SK-N-SH (cell line): ENCODE measurements around the gene TIMM22. TPM values are rescaled to one million over a fixed set of nuclear protein-coding genes. Genes with fewer than 3 reads are reported as not detected.

Source experiments
- CTCF ChIA-PET: fragments of 300-600, 350-600 bp; formaldehyde crosslinking; extraction: SDS; loops from one replicate; lab custom pipeline; 2021; lab: Yijun Ruan, JAX
- POLR2A ChIA-PET: fragments of 350-600 bp; sonication (Branson Sonifier 250); formaldehyde crosslinking; extraction: SDS; loops from one replicate; lab custom pipeline; 2020; ENCODE audit warnings: antibody characterized with exemption, inconsistent platforms; lab: Yijun Ruan, JAX
- DNase-seq: peaks from one replicate; pipeline ENCODE4 v3.0.0; 2012
- H2AFZ ChIP-seq: fragments of 200-600 bp; sonication (generic); 2 replicates; pipeline ENCODE4 v1.8.1; 2016; ENCODE audit warnings: antibody characterized with exemption, mild to moderate bottlenecking, low read depth
- H3F3A ChIP-seq: fragments of 200-600 bp; sonication (generic); replicated peaks from 2 replicates; pipeline ENCODE3; 2016; ENCODE audit warnings: antibody characterized with exemption, mild to moderate bottlenecking; ENCODE audit not compliant: insufficient read depth
- H3K27ac ChIP-seq, 2 experiments: fragments of 200-500 bp in 1 of 2; fragments of 200-600 bp in 1 of 2; sonication (Bioruptor generic) in 1 of 2; sonication (generic), shearing (Covaris generic) in 1 of 2; 2 replicates each; pipeline versions ENCODE4 v1.5.1 to v1.6.1; 2014 to 2016; ENCODE audit warnings: low read depth in 2 of 2, inconsistent platforms in 1 of 2, low read length in 1 of 2, mild to moderate bottlenecking in 1 of 2, mixed read lengths in 1 of 2
- H3K27me3 ChIP-seq: fragments of 200-600 bp; sonication (generic), shearing (Covaris generic); 2 replicates; pipeline ENCODE4 v1.6.1; 2016; ENCODE audit warnings: mixed run types; ENCODE audit not compliant: insufficient read depth
- H3K36me3 ChIP-seq, 2 experiments: fragments of 200-500 bp in 1 of 2; fragments of 200-600 bp in 1 of 2; sonication (Bioruptor generic) in 1 of 2; sonication (generic) in 1 of 2; replicated peaks in 1 of 2; 2 replicates each; pipeline versions ENCODE3 to v1.5.1; 2014 to 2016; ENCODE audit warnings: low read length in 1 of 2, mild to moderate bottlenecking in 1 of 2; ENCODE audit not compliant: insufficient read depth in 2 of 2, control insufficient read depth in 1 of 2
- H3K4me1 ChIP-seq, 2 experiments: fragments of 200-500 bp in 1 of 2; fragments of 200-600 bp in 1 of 2; sonication (Bioruptor generic) in 1 of 2; sonication (generic), shearing (Covaris generic) in 1 of 2; 2 replicates each; pipeline versions ENCODE4 v1.5.1 to v1.6.1; 2014 to 2016; ENCODE audit warnings: low read depth in 1 of 2, low read length in 1 of 2, mixed run types in 1 of 2; ENCODE audit not compliant: insufficient read depth in 2 of 2, control insufficient read depth in 1 of 2
- H3K4me2 ChIP-seq: fragments of 200-600 bp; sonication (generic), shearing (Covaris generic); 2 replicates; pipeline ENCODE4 v1.6.1; 2017; ENCODE audit warnings: mixed run types
- H3K4me3 ChIP-seq, 2 experiments: fragments of 200-500 bp in 1 of 2; fragments of 200-600 bp in 1 of 2; sonication (Bioruptor generic) in 1 of 2; sonication (generic), shearing (Covaris generic) in 1 of 2; 2 replicates each; pipeline versions ENCODE4 v1.5.1 to v1.8.1; 2014 to 2016; ENCODE audit warnings: low read depth in 2 of 2, inconsistent platforms in 1 of 2, low read length in 1 of 2, mild to moderate bottlenecking in 1 of 2, mixed read lengths in 1 of 2, moderate library complexity in 1 of 2
- H3K79me2 ChIP-seq: fragments of 200-600 bp; sonication (generic); 2 replicates; pipeline ENCODE4 v1.8.1; 2017; ENCODE audit warnings: mild to moderate bottlenecking; ENCODE audit not compliant: insufficient read depth
- H3K9ac ChIP-seq: fragments of 200-600 bp; sonication (generic); 2 replicates; pipeline ENCODE4 v1.6.1; 2017; ENCODE audit warnings: mixed run types
- H3K9me2 ChIP-seq: fragments of 200-600 bp; sonication (generic); 2 replicates; pipeline ENCODE4 v1.6.1; 2017; ENCODE audit warnings: mixed run types
- H3K9me3 ChIP-seq: fragments of 200-600 bp; sonication (generic); 2 replicates; pipeline ENCODE4 v1.6.1; 2017; ENCODE audit warnings: mixed run types, mild to moderate bottlenecking, moderate library complexity
- H4K20me1 ChIP-seq: fragments of 200-600 bp; sonication (generic); 2 replicates; pipeline ENCODE4 v1.6.1; 2017; ENCODE audit warnings: mild to moderate bottlenecking, mixed run types; ENCODE audit not compliant: insufficient read depth
- EP300 ChIP-seq, 2 experiments: IDR thresholded peaks; 2 replicates each; pipeline versions ENCODE4 v1.4.0 to v1.6.1; 2012; ENCODE audit warnings: borderline replicate concordance in 1 of 2, low read depth in 1 of 2, low read length in 1 of 2
- FOSL2 ChIP-seq: IDR thresholded peaks from 2 replicates; pipeline ENCODE4 v1.4.0; 2012; ENCODE audit warnings: low read depth, mild to moderate bottlenecking, moderate library complexity, borderline replicate concordance
- FOXM1 ChIP-seq: IDR thresholded peaks from 2 replicates; pipeline ENCODE4 v1.4.0; 2012; ENCODE audit warnings: low read depth, mild to moderate bottlenecking
- GABPA ChIP-seq: IDR thresholded peaks from 2 replicates; pipeline ENCODE4 v1.4.0; 2012; ENCODE audit warnings: low read depth, mild to moderate bottlenecking
- JUND ChIP-seq: IDR thresholded peaks from 2 replicates; pipeline ENCODE4 v1.4.0; 2012
- MEF2A ChIP-seq: IDR thresholded peaks from 2 replicates; pipeline ENCODE4 v1.4.0; 2012; ENCODE audit warnings: low read depth, borderline replicate concordance
- RAD21 ChIP-seq: IDR thresholded peaks from 2 replicates; pipeline ENCODE4 v1.6.1; 2012; ENCODE audit warnings: mild to moderate bottlenecking, low read length
- RFX5 ChIP-seq: IDR thresholded peaks from 2 replicates; pipeline ENCODE4 v1.6.1; 2012; ENCODE audit warnings: mild to moderate bottlenecking, improper control_type of control experiment, low read length
- USF2 ChIP-seq: fragments of 150-350 bp; IDR thresholded peaks from 2 replicates; pipeline ENCODE4 v1.6.1; 2017; ENCODE audit warnings: antibody characterized with exemption, low read length, low read depth, borderline replicate concordance
- WGBS: methylation state at CpG from one replicate; pipeline ENCODE4 v1.1.6; 2017; ENCODE audit warnings: low lambda C conversion rate; 5-methylcytosine and 5-hydroxymethylcytosine counted together
- polyA plus RNA-seq, 3 experiments: library from polyadenylated mRNA; depleted of rRNA; stranded (reverse); fragments of >200 nt; gene quantifications; 2 replicates each; pipeline ENCODE4 v1.2.3, GENCODE V29; 2012
- TF ChIP-seq, protein P1 (sequence below): IDR thresholded peaks from 2 replicates; pipeline ENCODE4 v1.6.1; 2012; ENCODE audit warnings: mild to moderate bottlenecking, low read depth, low read length, moderate library complexity
- TF ChIP-seq, protein P2 (sequence below): IDR thresholded peaks from 2 replicates; pipeline ENCODE4; 2012
- TF ChIP-seq, protein P3 (sequence below): fragments of 200-600 bp; sonication (generic); IDR thresholded peaks from 2 replicates; pipeline ENCODE4 v1.6.1; 2017; ENCODE audit warnings: antibody characterized with exemption, mild to moderate bottlenecking, moderate library complexity

The TIMM22 gene
- polyA plus RNA-seq, 1 of the 3 experiments (the other 2 are of a cell fraction), result 9.9 TPM

DNA sequence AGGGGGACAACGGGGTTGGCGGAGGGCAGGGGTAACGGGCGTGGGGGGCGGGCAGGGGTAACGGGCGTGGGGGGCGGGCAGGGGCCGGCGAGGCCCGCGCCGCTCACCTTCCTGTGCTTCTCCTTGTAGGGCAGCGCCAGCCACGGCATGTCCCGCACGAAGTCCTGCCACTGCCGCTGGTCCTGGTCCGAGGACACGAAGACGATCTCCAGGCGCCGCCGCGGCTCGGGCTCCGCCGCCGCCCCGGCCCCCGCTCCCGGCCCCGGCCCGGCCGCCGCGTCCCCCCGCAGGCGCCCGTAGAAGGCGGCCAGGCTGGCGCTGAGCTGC is 17.8 kb upstream of the TIMM22 start:
- Histone ChIP-seq H3K9ac (no peak overlapping the region), H3K27me3 (peaks cover 26% of the 10 kb centered on the region), H4K20me1 (peaks cover 22% of the 10 kb centered on the region)
- POLR2A ChIA-PET, result interaction anchor here (0.6 to 1.3 kb wide), 4 partner anchors 28 to 197 kb away, joined by 3 to 4 read pairs (median 4); partner anchors contain the start of gene GLOD4
- TF ChIP-seq EP300 (IDR thresholded peaks at IDR 0.05; ENCODE audit: borderline replicate concordance in 1 of 2, low read depth in 1 of 2, low read length in 1 of 2) (no peak), GABPA (no peak), FOSL2 (no peak), MEF2A (no peak), FOXM1 (no peak), RAD21 (no peak), USF2 (no peak), RFX5 (no peak), JUND (no peak)
- TF ChIP-seq, protein P1, sequence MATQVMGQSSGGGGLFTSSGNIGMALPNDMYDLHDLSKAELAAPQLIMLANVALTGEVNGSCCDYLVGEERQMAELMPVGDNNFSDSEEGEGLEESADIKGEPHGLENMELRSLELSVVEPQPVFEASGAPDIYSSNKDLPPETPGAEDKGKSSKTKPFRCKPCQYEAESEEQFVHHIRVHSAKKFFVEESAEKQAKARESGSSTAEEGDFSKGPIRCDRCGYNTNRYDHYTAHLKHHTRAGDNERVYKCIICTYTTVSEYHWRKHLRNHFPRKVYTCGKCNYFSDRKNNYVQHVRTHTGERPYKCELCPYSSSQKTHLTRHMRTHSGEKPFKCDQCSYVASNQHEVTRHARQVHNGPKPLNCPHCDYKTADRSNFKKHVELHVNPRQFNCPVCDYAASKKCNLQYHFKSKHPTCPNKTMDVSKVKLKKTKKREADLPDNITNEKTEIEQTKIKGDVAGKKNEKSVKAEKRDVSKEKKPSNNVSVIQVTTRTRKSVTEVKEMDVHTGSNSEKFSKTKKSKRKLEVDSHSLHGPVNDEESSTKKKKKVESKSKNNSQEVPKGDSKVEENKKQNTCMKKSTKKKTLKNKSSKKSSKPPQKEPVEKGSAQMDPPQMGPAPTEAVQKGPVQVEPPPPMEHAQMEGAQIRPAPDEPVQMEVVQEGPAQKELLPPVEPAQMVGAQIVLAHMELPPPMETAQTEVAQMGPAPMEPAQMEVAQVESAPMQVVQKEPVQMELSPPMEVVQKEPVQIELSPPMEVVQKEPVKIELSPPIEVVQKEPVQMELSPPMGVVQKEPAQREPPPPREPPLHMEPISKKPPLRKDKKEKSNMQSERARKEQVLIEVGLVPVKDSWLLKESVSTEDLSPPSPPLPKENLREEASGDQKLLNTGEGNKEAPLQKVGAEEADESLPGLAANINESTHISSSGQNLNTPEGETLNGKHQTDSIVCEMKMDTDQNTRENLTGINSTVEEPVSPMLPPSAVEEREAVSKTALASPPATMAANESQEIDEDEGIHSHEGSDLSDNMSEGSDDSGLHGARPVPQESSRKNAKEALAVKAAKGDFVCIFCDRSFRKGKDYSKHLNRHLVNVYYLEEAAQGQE, result no peak
- TF ChIP-seq, protein P2, sequence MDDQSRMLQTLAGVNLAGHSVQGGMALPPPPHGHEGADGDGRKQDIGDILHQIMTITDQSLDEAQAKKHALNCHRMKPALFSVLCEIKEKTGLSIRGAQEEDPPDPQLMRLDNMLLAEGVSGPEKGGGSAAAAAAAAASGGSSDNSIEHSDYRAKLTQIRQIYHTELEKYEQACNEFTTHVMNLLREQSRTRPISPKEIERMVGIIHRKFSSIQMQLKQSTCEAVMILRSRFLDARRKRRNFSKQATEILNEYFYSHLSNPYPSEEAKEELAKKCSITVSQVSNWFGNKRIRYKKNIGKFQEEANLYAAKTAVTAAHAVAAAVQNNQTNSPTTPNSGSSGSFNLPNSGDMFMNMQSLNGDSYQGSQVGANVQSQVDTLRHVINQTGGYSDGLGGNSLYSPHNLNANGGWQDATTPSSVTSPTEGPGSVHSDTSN, result no peak
- TF ChIP-seq, protein P3, sequence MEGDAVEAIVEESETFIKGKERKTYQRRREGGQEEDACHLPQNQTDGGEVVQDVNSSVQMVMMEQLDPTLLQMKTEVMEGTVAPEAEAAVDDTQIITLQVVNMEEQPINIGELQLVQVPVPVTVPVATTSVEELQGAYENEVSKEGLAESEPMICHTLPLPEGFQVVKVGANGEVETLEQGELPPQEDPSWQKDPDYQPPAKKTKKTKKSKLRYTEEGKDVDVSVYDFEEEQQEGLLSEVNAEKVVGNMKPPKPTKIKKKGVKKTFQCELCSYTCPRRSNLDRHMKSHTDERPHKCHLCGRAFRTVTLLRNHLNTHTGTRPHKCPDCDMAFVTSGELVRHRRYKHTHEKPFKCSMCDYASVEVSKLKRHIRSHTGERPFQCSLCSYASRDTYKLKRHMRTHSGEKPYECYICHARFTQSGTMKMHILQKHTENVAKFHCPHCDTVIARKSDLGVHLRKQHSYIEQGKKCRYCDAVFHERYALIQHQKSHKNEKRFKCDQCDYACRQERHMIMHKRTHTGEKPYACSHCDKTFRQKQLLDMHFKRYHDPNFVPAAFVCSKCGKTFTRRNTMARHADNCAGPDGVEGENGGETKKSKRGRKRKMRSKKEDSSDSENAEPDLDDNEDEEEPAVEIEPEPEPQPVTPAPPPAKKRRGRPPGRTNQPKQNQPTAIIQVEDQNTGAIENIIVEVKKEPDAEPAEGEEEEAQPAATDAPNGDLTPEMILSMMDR, result no peak
- TF ChIP-seq, all 33 proteins: peak for 0
- WGBS, result 4% methylated on average over 5 of the region's 42 CpGs
- Histone ChIP-seq H3K9me2 (no peaks in the 10 kb centered on the region), H3K4me2 (peak overlapping the region; percentile 52; the same call in 1 of the 2 replicates), H2AFZ (no peak overlapping the region; the same call in 1 of the 2 replicates), H3K36me3 (no peaks in the 10 kb centered on the region), H3K4me3 (peak overlapping the region; percentile 62 to 69; a peak in 3 of 4 replicates), H3F3A (peaks cover 3% of the 10 kb centered on the region), H3K79me2 (peaks cover 40% of the 10 kb centered on the region), H3K4me1 (peaks cover 0 to 16% of the 10 kb centered on the region in 2 experiments; a peak in 2 of 4 replicates), H3K27ac (peak overlapping the region in 1 of 2 experiments; percentile 65; a peak in 2 of 4 replicates), H3K9me3 (no peaks in the 10 kb centered on the region)
- no peak for DNase-seq
- CTCF ChIA-PET, result interaction anchor here (0.6 to 5.1 kb wide), 12 partner anchors 12 to 567 kb away, joined by 3 to 155 read pairs (median 6); partner anchors contain the start of genes GLOD4, MRM3 and TIMM22
